Activated naive CD8-positive, alpha-beta T cell (primary cell): ENCODE data around the gene SEMA4D.
"Not testable (repeated sequence)": the region's sequence is repeated elsewhere in the genome, so short reads cannot be mapped to it uniquely, and the experiment has no call there.

ENCODE experiments used
- H3K27ac Mint-ChIP-seq: one replicate; pipeline ENCODE4 v1.8.0; 2021; ENCODE audit warnings: mixed read lengths
- H3K27me3 Mint-ChIP-seq: one replicate; pipeline ENCODE4 v1.8.0; 2021; ENCODE audit warnings: mixed read lengths
- H3K36me3 Mint-ChIP-seq: one replicate; pipeline ENCODE4 v1.8.0; 2021; ENCODE audit warnings: mixed read lengths
- H3K4me1 Mint-ChIP-seq: one replicate; pipeline ENCODE4 v1.8.0; 2021; ENCODE audit warnings: low read depth, mixed read lengths
- H3K4me3 Mint-ChIP-seq: one replicate; pipeline ENCODE4 v1.8.0; 2021; ENCODE audit warnings: mild to moderate bottlenecking, mixed read lengths
- H3K9me3 Mint-ChIP-seq: one replicate; pipeline ENCODE4 v1.8.0; 2021; ENCODE audit warnings: low read depth, mixed read lengths

SEMA4D gene

DNA sequence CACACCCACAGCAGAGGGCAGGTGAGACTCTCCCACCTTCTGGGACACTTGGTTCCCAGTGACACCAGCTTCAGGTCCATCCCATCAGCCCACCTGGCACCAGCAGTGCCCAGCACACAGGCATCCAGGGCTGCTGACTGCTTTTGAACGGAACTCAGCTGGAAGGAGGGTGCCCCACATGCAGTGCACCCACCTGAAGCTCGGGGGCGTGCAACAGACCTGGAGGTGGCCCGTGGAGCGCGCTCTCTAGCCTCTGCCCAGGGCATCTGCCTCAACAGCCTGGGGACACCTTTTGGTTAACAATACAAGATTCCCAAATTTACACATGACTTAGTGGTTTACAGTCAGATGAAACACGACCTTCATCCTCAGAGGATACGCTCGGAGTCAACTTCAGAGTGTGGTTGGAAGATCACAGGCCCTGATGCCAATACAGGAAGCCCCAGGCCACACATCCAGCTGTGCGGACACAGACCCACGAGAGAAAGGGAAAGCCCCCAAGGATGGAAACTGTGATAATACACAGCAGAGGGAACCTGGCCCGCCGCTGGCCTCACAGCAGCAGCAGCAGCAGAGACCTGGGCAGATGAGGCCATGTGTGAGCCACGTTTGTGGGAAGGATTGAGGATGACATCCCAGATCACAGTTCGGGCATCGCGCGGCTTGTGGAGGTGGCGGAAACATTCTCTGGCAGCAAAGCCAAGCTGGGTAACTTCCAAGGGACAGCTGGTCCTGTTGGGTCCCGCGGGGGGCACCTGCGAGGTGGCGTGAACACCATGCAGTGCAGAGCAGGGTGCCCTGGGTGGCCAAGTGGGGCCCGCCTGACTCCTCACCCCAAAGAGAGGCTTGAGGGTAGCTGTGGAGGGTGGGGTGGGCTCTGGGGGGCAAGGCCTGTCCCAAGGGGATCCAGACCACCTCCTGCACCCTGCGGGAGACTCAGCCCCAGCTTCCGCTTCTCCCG is 115.6 kb downstream of the SEMA4D start:
- peaks cover 44% of the 10 kb centered on the region for H3K4me1 Mint-ChIP-seq
- H3K27me3 Mint-ChIP-seq: no peaks in the 10 kb centered on the region
- peak overlapping the region; percentile 91 for H3K27ac Mint-ChIP-seq
- peaks cover 11% of the 10 kb centered on the region for H3K36me3 Mint-ChIP-seq
- H3K9me3 Mint-ChIP-seq: no peaks in the 10 kb centered on the region
- H3K4me3 Mint-ChIP-seq: no peak overlapping the region

- Mint-ChIP-seq H3K4me1 (peaks cover 53% of the 10 kb centered on the region), H3K4me3 (no peak overlapping the region), H3K27me3 (no peaks in the 10 kb centered on the region), H3K36me3 (peaks cover 13% of the 10 kb centered on the region), H3K9me3 (no peaks in the 10 kb centered on the region), H3K27ac (peak overlapping the region; percentile 61)
Measured at GRCh38 chr9:89381308-89381609, 116.7 kb downstream of the SEMA4D start.

- Mint-ChIP-seq H3K27ac (peak overlapping the region; percentile 66), H3K27me3 (no peaks in the 10 kb centered on the region), H3K9me3 (no peaks in the 10 kb centered on the region), H3K36me3 (peaks cover 13% of the 10 kb centered on the region), H3K4me3 (no peak overlapping the region), H3K4me1 (peaks cover 53% of the 10 kb centered on the region)
Measured at GRCh38 chr9:89380437-89381307, 117.2 kb downstream of the SEMA4D start.

DNA sequence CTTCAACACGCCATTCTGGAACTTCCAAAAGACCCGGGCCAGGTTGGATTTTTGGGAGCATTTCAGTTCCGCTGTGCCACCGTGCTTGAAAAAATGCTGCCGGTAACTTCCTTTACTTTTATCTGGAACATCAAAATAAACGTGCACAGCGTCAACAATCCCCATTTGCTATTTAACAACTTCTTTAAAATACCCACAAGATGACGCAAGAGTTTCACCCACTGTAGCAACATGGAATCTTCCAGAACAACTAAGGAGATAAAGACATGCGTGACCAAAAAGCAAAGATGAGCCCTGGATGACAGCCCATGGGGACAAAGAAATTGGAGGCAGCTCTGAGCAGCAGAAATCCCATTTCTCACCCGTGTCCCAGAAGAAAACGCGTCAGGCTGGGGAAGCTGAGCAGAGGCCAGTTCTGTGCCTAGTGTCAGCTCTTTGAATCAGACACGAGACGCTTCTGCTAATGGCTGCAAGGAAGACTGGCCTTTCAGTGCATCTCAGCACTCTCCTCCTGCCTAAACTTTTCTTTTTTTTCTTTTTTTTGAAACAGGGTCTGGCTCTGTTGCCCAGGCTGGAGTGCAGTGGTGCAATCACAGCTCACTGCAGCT is 118.3 kb downstream of the SEMA4D start:
- Mint-ChIP-seq H3K4me1 (peaks cover 57% of the 10 kb centered on the region), H3K36me3 (peaks cover 13% of the 10 kb centered on the region), H3K9me3 (no peaks in the 10 kb centered on the region), H3K27me3 (no peaks in the 10 kb centered on the region), H3K27ac (peak overlapping the region; percentile 76), H3K4me3 (no peak overlapping the region)

GRCh38 chr9:89379031-89379430 is 118.9 kb downstream of the SEMA4D start:
- H3K9me3 Mint-ChIP-seq: no peaks in the 10 kb centered on the region
- H3K4me1 Mint-ChIP-seq: peaks cover 56% of the 10 kb centered on the region
- H3K27ac Mint-ChIP-seq: peak overlapping the region; percentile 76
- H3K36me3 Mint-ChIP-seq: peaks cover 9% of the 10 kb centered on the region
- no peak overlapping the region for H3K4me3 Mint-ChIP-seq
- H3K27me3 Mint-ChIP-seq: no peaks in the 10 kb centered on the region

- Mint-ChIP-seq H3K4me1 (peaks cover 56% of the 10 kb centered on the region), H3K36me3 (peaks cover 7% of the 10 kb centered on the region), H3K9me3 (no peaks in the 10 kb centered on the region), H3K27ac (peak overlapping the region; percentile 83), H3K4me3 (peak overlapping the region; percentile 20), H3K27me3 (no peaks in the 10 kb centered on the region)
Measured at GRCh38 chr9:89378541-89378940, 119.4 kb downstream of the SEMA4D start.

DNA sequence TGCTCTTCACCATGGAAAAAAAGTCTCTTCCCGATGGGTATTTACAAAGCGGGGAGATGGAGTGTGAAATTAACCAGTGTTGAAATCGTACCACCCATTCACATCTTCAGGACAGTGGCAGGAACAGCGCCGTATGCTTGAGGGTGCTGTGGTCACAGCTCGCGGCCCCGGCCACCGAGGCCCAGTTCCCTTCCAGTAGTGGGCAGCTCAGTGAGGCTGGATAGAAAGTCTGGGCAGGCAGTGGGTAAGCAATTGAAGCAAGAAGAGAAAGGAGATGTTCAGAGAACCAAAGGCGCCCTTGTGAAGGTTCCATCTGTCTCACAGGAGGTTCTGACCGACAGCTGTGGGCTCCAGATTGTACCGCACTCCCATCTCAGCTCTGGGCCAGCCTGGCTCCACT is 120.5 kb downstream of the SEMA4D start:
- no peak overlapping the region for H3K4me3 Mint-ChIP-seq
- H3K27ac Mint-ChIP-seq: peak overlapping the region; percentile 83
- no peaks in the 10 kb centered on the region for H3K9me3 Mint-ChIP-seq
- H3K36me3 Mint-ChIP-seq: peaks cover 7% of the 10 kb centered on the region
- H3K27me3 Mint-ChIP-seq: no peaks in the 10 kb centered on the region
- H3K4me1 Mint-ChIP-seq: peaks cover 51% of the 10 kb centered on the region

DNA sequence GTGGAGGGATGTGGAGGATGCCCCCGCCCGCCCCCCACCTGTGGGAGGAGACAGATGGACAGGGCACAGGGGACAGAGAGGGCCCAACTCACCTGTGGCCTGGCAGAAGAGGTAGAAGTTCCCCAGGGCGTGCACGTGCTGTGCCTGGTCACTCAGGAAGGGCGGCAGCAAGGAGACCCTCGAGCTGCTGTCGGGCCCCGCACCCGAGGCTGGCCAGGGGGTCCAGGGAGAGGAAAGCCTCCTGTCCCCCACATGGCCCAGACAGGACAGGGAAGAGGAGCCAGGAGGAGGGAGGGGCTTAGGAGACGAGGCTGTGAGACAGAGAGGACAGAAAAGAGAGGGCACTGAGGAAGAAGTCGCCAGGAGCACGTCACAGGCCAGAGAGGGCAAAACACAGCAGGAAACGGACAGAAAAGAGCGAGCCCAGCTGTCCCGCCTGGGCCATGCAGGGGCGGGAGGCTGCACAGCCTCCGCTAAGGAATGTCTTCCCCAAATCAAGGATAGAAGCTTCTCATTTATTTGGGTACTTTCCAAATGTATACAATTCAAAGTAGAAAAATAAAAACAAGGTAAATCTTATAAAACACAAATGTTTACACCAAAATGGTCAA is 121.1 kb downstream of the SEMA4D start:
- no peaks in the 10 kb centered on the region for H3K9me3 Mint-ChIP-seq
- no peaks in the 10 kb centered on the region for H3K27me3 Mint-ChIP-seq
- H3K27ac Mint-ChIP-seq: peak overlapping the region; percentile 83
- H3K36me3 Mint-ChIP-seq: peaks cover 7% of the 10 kb centered on the region
- no peak overlapping the region for H3K4me3 Mint-ChIP-seq
- peaks cover 48% of the 10 kb centered on the region for H3K4me1 Mint-ChIP-seq

- Mint-ChIP-seq H3K27me3 (no peaks in the 10 kb centered on the region), H3K27ac (peak overlapping the region; percentile 83), H3K4me1 (peaks cover 44% of the 10 kb centered on the region), H3K9me3 (no peaks in the 10 kb centered on the region), H3K4me3 (no peak overlapping the region), H3K36me3 (peaks cover 7% of the 10 kb centered on the region)
Measured at GRCh38 chr9:89376286-89376685, 121.6 kb downstream of the SEMA4D start.

DNA sequence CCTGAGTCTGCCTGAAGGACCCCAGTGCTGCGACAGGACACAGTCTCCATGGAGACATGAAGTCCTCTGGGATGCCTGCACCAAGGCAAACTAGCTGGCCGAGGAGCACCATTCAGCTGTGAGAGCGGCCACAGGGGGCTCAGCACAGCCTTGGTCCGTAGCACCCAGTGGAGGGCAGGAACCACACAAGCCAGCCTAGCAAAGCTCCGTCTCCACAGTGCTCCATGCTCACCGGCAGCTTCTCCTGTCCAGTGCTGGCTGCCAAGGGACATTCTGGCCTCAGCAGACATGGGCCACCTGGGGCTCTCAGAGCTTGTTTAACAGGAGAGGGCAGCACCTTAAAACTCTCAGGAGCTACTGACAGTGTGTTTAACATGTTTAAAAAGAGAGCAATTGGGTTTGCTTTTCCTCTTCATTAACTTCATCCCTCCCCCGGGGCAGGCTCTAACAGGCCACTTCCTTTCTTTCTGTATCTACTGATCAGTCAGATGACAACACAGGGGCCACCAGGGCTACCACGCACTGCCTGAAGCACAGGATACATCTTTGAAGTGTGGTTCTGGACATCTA is 122.6 kb downstream of the SEMA4D start:
- Mint-ChIP-seq H3K36me3 (peaks cover 7% of the 10 kb centered on the region), H3K9me3 (no peaks in the 10 kb centered on the region), H3K4me1 (peaks cover 40% of the 10 kb centered on the region), H3K27me3 (no peaks in the 10 kb centered on the region), H3K4me3 (no peak overlapping the region), H3K27ac (peak overlapping the region; percentile 83)

GRCh38 chr9:89374176-89374575 is 123.7 kb downstream of the SEMA4D start:
- Mint-ChIP-seq H3K4me3 (no peak overlapping the region), H3K27ac (peak overlapping the region; percentile 83), H3K36me3 (peaks cover 7% of the 10 kb centered on the region), H3K4me1 (peaks cover 36% of the 10 kb centered on the region), H3K27me3 (no peaks in the 10 kb centered on the region), H3K9me3 (no peaks in the 10 kb centered on the region)

DNA sequence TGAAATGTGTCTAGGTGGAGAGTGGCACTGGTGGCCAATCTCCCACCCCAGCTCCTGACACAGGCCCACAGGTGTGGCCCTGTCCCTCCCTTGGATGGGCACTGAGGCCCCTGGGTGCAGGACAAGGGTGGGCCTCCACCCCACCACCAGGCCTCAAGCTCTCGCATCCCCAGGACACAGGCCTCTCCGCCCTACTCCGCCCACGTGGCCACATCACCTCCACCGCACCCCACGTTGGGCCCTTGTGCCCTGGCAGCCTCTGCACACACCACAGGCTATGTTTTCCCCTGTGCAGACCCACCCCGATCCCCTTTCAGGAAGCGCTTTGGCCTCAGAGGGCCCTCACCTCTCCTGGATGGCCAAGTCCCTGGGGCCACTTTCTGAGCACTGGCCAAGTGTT is 124.9 kb downstream of the SEMA4D start:
- H3K4me1 Mint-ChIP-seq: peaks cover 35% of the 10 kb centered on the region
- peaks cover 3% of the 10 kb centered on the region for H3K36me3 Mint-ChIP-seq
- H3K27ac Mint-ChIP-seq: peak overlapping the region; percentile 83
- no peaks in the 10 kb centered on the region for H3K9me3 Mint-ChIP-seq
- H3K4me3 Mint-ChIP-seq: no peak overlapping the region
- no peaks in the 10 kb centered on the region for H3K27me3 Mint-ChIP-seq

DNA sequence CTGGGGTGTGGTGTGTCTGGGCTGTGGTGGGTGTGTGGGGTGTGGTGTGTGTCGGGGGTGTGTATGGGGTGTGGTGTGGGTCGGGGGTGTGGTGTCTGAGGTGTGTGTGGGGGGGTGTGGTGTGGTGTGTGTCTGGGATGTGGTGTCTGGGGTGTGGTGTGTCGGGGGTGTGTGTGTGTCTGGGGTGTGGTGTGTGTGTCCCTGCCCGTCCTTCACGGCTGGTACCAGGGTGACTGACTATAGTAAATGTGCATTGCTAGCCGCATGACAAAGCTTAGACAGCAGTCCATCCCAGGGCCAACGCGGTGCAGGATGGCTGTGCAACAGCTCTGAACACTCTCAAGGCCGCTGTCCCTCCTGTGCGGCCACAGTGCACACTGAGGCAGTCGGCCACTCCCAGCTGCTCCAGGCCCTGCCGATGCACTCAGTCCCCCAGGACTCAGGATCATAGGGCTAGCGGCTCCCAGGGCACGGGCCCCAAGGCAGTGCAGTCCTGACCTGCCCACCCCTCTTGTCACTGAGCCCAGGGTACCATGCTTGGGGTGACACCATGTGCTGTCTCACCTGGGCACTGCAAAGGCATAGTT is 125.6 kb downstream of the SEMA4D start:
- Mint-ChIP-seq H3K4me1 (peaks cover 32% of the 10 kb centered on the region), H3K27ac (peak overlapping the region; percentile 64), H3K9me3 (no peaks in the 10 kb centered on the region), H3K36me3 (peaks cover 2% of the 10 kb centered on the region), H3K4me3 (no peak overlapping the region), H3K27me3 (no peaks in the 10 kb centered on the region)

DNA sequence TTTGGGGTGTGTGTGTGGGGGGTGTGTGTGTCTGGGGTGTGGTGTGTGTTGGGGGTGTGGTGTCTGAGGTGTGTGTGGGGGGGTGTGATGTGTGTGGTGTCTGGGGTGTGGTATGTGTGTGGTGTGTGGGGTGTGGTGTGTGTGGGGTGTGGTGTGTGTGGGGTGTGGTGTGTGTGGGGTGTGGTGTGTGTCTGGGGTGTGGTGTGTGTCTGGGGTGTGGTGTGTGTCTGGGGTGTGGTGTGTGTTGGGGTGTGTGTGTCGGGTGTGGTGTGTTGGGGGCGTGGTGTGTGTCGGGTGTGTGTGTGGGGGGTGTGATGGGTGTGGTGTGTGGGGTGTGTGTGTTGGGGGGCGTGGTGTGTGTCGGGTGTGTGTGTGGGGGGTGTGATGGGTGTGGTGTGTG is 126.1 kb downstream of the SEMA4D start:
- not testable (repeated sequence) for H3K27ac Mint-ChIP-seq, H3K27me3 Mint-ChIP-seq, H3K9me3 Mint-ChIP-seq, H3K4me3 Mint-ChIP-seq, H3K36me3 Mint-ChIP-seq
- H3K4me1 Mint-ChIP-seq: peaks cover 30% of the 10 kb centered on the region
